Esophagus muscularis mucosa (tissue), 4 donors: ENCODE results near the gene LMAN2.

ENCODE experiments used
- EP300 ChIP-seq: sonication (generic); formaldehyde crosslinking; IDR thresholded peaks from one replicate; pipeline ENCODE4 v1.6.1; 2017; ENCODE audit warnings: antibody characterized with exemption
- POLR2A ChIP-seq: fragments of 450-650 bp; IDR thresholded peaks from one replicate; pipeline ENCODE4 v1.6.1; 2017; ENCODE audit warnings: antibody characterized with exemption, moderate library complexity, mild to moderate bottlenecking, low read depth
- TF ChIP-seq, protein P1 (sequence below), 3 experiments: fragments of 200-600 bp in 2 of 3; fragments of 450-650 bp in 1 of 3; sonication (generic) in 2 of 3; IDR thresholded peaks; one replicate each; pipeline ENCODE4 v1.5.1; 2017 to 2019; ENCODE audit warnings: antibody characterized with exemption in 3 of 3, mild to moderate bottlenecking in 2 of 3, moderate library complexity in 1 of 3

DNA sequence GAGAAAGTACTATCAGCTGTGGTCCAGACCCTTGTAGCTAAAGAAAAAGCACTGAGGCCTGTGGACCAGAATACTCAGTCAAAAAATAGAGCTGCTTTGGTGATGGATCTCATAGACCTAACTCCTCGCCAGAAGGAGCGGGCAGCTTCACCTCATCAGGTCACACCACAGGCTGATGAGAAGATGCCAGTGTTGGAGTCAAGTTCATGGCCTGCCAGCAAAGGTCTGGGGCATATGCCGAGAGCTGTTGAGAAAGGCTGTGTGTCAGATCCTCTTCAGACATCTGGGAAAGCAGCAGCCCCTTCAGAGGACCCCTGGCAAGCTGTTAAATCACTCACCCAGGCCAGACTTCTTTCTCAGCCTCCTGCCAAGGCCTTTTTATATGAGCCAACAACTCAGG, 56.8 kb downstream of the LMAN2 start:
- TF ChIP-seq POLR2A (no peak), EP300 (no peak)
- TF ChIP-seq, protein P1, sequence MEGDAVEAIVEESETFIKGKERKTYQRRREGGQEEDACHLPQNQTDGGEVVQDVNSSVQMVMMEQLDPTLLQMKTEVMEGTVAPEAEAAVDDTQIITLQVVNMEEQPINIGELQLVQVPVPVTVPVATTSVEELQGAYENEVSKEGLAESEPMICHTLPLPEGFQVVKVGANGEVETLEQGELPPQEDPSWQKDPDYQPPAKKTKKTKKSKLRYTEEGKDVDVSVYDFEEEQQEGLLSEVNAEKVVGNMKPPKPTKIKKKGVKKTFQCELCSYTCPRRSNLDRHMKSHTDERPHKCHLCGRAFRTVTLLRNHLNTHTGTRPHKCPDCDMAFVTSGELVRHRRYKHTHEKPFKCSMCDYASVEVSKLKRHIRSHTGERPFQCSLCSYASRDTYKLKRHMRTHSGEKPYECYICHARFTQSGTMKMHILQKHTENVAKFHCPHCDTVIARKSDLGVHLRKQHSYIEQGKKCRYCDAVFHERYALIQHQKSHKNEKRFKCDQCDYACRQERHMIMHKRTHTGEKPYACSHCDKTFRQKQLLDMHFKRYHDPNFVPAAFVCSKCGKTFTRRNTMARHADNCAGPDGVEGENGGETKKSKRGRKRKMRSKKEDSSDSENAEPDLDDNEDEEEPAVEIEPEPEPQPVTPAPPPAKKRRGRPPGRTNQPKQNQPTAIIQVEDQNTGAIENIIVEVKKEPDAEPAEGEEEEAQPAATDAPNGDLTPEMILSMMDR (IDR thresholded peaks at IDR 0.05), result no peak
